Heart left ventricle (tissue), 16 donors: ENCODE results near the gene ANKRD2. TPM values are rescaled to one million over a fixed set of nuclear protein-coding genes. Genes with fewer than 3 reads are reported as not detected.

ENCODE experiments used
- ATAC-seq, 4 donors: fragments of 200-7000 bp; cut with Tn5 transposase; one replicate each; pipeline ENCODE4 v1.9.1; 2020 to 2022; ENCODE audit warnings: moderate library complexity in 4 of 4, mild to moderate bottlenecking in 3 of 4, moderate number of reproducible peaks in 1 of 4
- DNase-seq, 5 donors: peaks; one replicate each; pipeline ENCODE4 v3.0.0-alpha.2; 2020
- H3K27ac ChIP-seq, 12 donors: fragments of 200-600 bp; sonication (generic) in 4 of 12; one replicate each; pipeline versions ENCODE4 v1.5.0 to v1.8.0; 2016 to 2022; ENCODE audit warnings: mild to moderate bottlenecking in 2 of 12
- H3K27me3 ChIP-seq, 9 donors: fragments of 200-600 bp; sonication (generic) in 2 of 9; one replicate each; pipeline versions ENCODE4 v1.5.1 to v1.8.0; 2016 to 2022; ENCODE audit warnings: mild to moderate bottlenecking in 3 of 9
- H3K36me3 ChIP-seq, 9 donors: fragments of 200-600 bp; sonication (generic) in 2 of 9; one replicate each; pipeline versions ENCODE4 v1.5.0 to v1.8.0; 2018 to 2022; ENCODE audit warnings: mild to moderate bottlenecking in 2 of 9
- H3K4me1 ChIP-seq, 12 donors: fragments of 200-600 bp; sonication (generic) in 4 of 12; one replicate each; pipeline versions ENCODE4 v1.5.0 to v1.8.0; 2016 to 2022; ENCODE audit warnings: mild to moderate bottlenecking in 3 of 12
- H3K4me3 ChIP-seq, 12 donors: fragments of 200-600 bp; sonication (generic) in 4 of 12; one replicate each; pipeline versions ENCODE4 v1.5.0 to v1.8.0; 2017 to 2022; ENCODE audit warnings: mild to moderate bottlenecking in 9 of 12, moderate library complexity in 4 of 12
- H3K9me3 ChIP-seq, 12 donors: fragments of 200-600 bp; sonication (generic) in 4 of 12; one replicate each; pipeline versions ENCODE4 v1.5.0 to v1.8.0; 2016 to 2022; ENCODE audit warnings: mild to moderate bottlenecking in 1 of 12
- CTCF ChIP-seq, 12 donors: fragments of 200-600 bp; sonication (generic) in 4 of 12; IDR thresholded peaks; one replicate each; pipeline versions ENCODE4 v1.5.0 to v1.8.0; 2018 to 2022; ENCODE audit warnings: antibody characterized with exemption in 12 of 12, mild to moderate bottlenecking in 5 of 12
- POLR2A ChIP-seq, 2 donors: fragments of 450-650 bp; IDR thresholded peaks; one replicate each; pipeline ENCODE4 v1.6.1; 2017; ENCODE audit warnings: antibody characterized with exemption in 2 of 2, mild to moderate bottlenecking in 2 of 2, moderate library complexity in 2 of 2
- WGBS, 4 donors: extraction: QIAGEN DNeasy Blood & Tissue Kit in 2 of 4; methylation state at CpG; one replicate each; pipeline versions ENCODE4 v1.1.5 to v1.1.7; 2013 to 2018; 5-methylcytosine and 5-hydroxymethylcytosine counted together
- intact Hi-C, 10 donors: fragments of 100-400 bp; cut with DNase I; formaldehyde crosslinking; loops; one replicate each; pipeline versions ENCODE4 v1.11.1 to v1.14.2; 2022
- polyA plus RNA-seq, 2 donors: library from polyadenylated mRNA; stranded (reverse); fragments of 200-250 nt; gene quantifications; one replicate each; pipeline ENCODE4 v1.2.3, GENCODE V29; 2013
- total RNA-seq, 9 donors: library from RNA; depleted of rRNA in 2 of 9; stranded (reverse); fragments of >200 nt in 2 of 9; fragmentation: NEBNext Ultra II Directional in 3 of 9; extraction: Animal tissue kit (Norgen Biotek cat#: 25700) in 3 of 9; gene quantifications; one replicate each; pipeline versions ENCODE4 v1.1.0 to v1.2.4, GENCODE V29; 2016 to 2023
- donor health status: ischemic (EF 13 %, LVEDD 7.1; RV severe dilation, severe dysfunction).
- donor health status: healthy with polysubstance abuse.
- donor health status: DM: no; HTN: yes; CAD: no.
- donor health status: DM: no; HTN: no; CAD: no.
- donor health status: ischemic (EF 25% LVEDD 6.9; RV normal size, moderate dysfunction).
- donor health status: ischemic (EF 25% LVEDD 5.7; RV mildly dilated, moderate dysfunction).
- donor health status: healthy.
- donor health status: DM: yes; HTN: yes; CAD: no.
- donor health status: ischemic (EF 35%, LVEDD 5.7; RV mildly dilated, moderate dysfunction).
- donor health status: nonischemic (EF 11% LVEDD 7.7; RV severe dilation, severe dysfunction).
- donor health status: DM: yes; HTN: yes; CAD: no.
- donor health status: PGD.
- donor health status: ischemic (EF 29% LVEDD 5.4; RV normal size, mild dysfunction).
- donor health status: nonischemic (EF 23%, LVEDD 6.1; RV moderate dilation, normal function).

Gene ANKRD2
- total and polyA plus RNA-seq, 11 donors, result 56.7 to 2,367 (median 517) TPM

GRCh38 chr10:97611473-97611872, 38.9 kb downstream of the ANKRD2 start:
- no peaks in the 10 kb centered on the region for H3K9me3 ChIP-seq
- ATAC-seq (no peak), DNase-seq (no peak)
- no peaks in the 10 kb centered on the region for H3K27me3 ChIP-seq
- 74 to 89% (median 87%) methylated on average over 6 to 12 of the region's 12 CpGs for WGBS, 4 donors
- TF ChIP-seq POLR2A (IDR thresholded peaks at IDR 0.05) (no peak), CTCF (IDR thresholded peaks at IDR 0.05) (no peak)
- H3K27ac ChIP-seq, result peak overlapping the region in 9 of 12 donors; percentile 11 to 91 (median 80)
- H3K4me3 ChIP-seq, result no peak overlapping the region
- intact Hi-C loops, result loop anchor here (2.0 to 10.0 kb wide), 6 partner anchors 39 to 207 kb away; partner anchors contain the start of genes ANKRD2 (in 4 of the 10) and RRP12 (in 2 of the 10)
- peaks cover 0 to 9% (median 0%) of the 10 kb centered on the region in 9 donors for H3K36me3 ChIP-seq
- peaks cover 0 to 41% (median 7%) of the 10 kb centered on the region in 12 donors for H3K4me1 ChIP-seq

- no peak overlapping the region for H3K4me3 ChIP-seq
- WGBS, 4 donors, result 9 to 19% (median 15%) methylated on average over 2 of the region's 2 CpGs
- H3K4me1 ChIP-seq, result peaks cover 0 to 41% (median 7%) of the 10 kb centered on the region in 12 donors
- intact Hi-C loops, result loop anchor here (1.0 to 10.0 kb wide), 9 partner anchors 40 to 208 kb away; partner anchors contain the start of genes ANKRD2 (in 8 of the 10) and RRP12 (in 2 of the 10)
- H3K36me3 ChIP-seq, result peaks cover 0 to 17% (median 0%) of the 10 kb centered on the region in 9 donors
- ATAC-seq (peak; percentile 54 to 72 (median 64)), DNase-seq (no peak)
- no peaks in the 10 kb centered on the region for H3K9me3 ChIP-seq
- peak overlapping the region in 10 of 12 donors; percentile 8 to 91 (median 79) for H3K27ac ChIP-seq
- TF ChIP-seq CTCF (IDR thresholded peaks at IDR 0.05) (peak; percentile 31 to 67 (median 55)), POLR2A (IDR thresholded peaks at IDR 0.05) (no peak)
- H3K27me3 ChIP-seq, result no peaks in the 10 kb centered on the region
Measured at GRCh38 chr10:97612386-97612785, 39.8 kb downstream of the ANKRD2 start.

DNA sequence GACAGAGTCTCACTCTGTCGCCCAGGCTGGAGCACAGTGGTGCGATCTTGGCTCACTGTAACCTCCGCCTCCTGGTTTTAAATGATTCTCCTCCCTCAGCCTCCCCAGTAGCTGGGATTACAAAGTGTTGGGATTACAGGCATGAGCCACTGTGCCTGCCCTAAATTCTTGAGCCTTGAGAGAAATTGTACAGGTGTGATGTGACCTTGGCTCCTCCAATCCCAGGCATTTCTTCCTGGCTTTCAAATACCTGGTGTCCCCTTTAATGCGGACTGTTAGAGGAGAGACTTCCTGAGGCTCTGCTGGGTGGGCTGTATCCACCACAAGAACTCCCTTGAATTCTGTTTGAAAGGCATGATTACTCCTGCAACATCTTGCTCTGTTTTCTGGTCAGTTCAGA, 45.7 kb downstream of the ANKRD2 start:
- no peaks in the 10 kb centered on the region for H3K9me3 ChIP-seq
- 83 to 91% (median 89%) methylated on average over 4 of the region's 4 CpGs for WGBS, 4 donors
- H3K27me3 ChIP-seq, result no peaks in the 10 kb centered on the region
- intact Hi-C loops, result loop anchor here in 2 of 10 donors (10.0 kb wide), 1 partner anchor 213 kb away; the partner anchor contains the start of gene RRP12 (in 2 of the 2)
- ATAC-seq (no peak), DNase-seq (no peak)
- no peaks in the 10 kb centered on the region for H3K4me1 ChIP-seq
- TF ChIP-seq CTCF (IDR thresholded peaks at IDR 0.05) (no peak), POLR2A (IDR thresholded peaks at IDR 0.05) (no peak)
- no peak overlapping the region for H3K4me3 ChIP-seq
- H3K36me3 ChIP-seq, result peaks cover 0 to 19% (median 0%) of the 10 kb centered on the region in 9 donors
- H3K27ac ChIP-seq, result no peak overlapping the region

GRCh38 chr10:97618733-97619132, 46.2 kb downstream of the ANKRD2 start:
- no peak for DNase-seq
- H3K4me1 ChIP-seq, result no peaks in the 10 kb centered on the region
- ATAC-seq, result no peak
- no peak overlapping the region for H3K27ac ChIP-seq
- intact Hi-C loops, result loop anchor here in 2 of 10 donors (10.0 kb wide), 1 partner anchor 214 kb away; the partner anchor contains the start of gene RRP12 (in 2 of the 2)
- TF ChIP-seq CTCF (IDR thresholded peaks at IDR 0.05) (no peak), POLR2A (IDR thresholded peaks at IDR 0.05) (no peak)
- no peak overlapping the region for H3K4me3 ChIP-seq
- WGBS, 4 donors, result 92 to 98% (median 97%) methylated on average over 4 of the region's 4 CpGs
- H3K9me3 ChIP-seq, result no peaks in the 10 kb centered on the region
- H3K27me3 ChIP-seq, result no peaks in the 10 kb centered on the region
- H3K36me3 ChIP-seq, result peaks cover 0 to 19% (median 0%) of the 10 kb centered on the region in 9 donors
